AG04449 (cell line): ENCODE data around the gene SH3RF2.
A peak's percentile ranks its signal among the peaks of the same experiment; 100 is the strongest.
"Not testable (repeated sequence)": the region's sequence is repeated elsewhere in the genome, so short reads cannot be mapped to it uniquely, and the experiment has no call there.

Experiments used
- CTCF ChIA-PET: fragments of 350-600 bp; formaldehyde crosslinking; extraction: SDS; loops from one replicate; lab custom pipeline; 2021; ENCODE audit warnings: antibody characterized with exemption; lab: Yijun Ruan, JAX
- POLR2A ChIA-PET: fragments of 400-600, 350-600 bp; formaldehyde crosslinking; extraction: SDS; loops from one replicate; lab custom pipeline; 2020; ENCODE audit warnings: antibody characterized with exemption, inconsistent platforms; lab: Yijun Ruan, JAX
- DNase-seq: peaks from one replicate; pipeline ENCODE4 v3.0.0-alpha.2; 2010; ENCODE audit warnings: low read depth, low spot score
- H3K4me3 ChIP-seq: 2 replicates; pipeline ENCODE4 v1.5.1; 2011; ENCODE audit warnings: low read depth, mild to moderate bottlenecking, control low read depth, low read length
- CTCF ChIP-seq: IDR thresholded peaks from one replicate; pipeline ENCODE4 v1.5.1; 2011; ENCODE audit warnings: mild to moderate bottlenecking, moderate library complexity, low read length, control low read depth, inconsistent platforms; ENCODE audit not compliant: insufficient read depth; ENCODE audit errors: missing control alignments

Gene SH3RF2

GRCh38 chr5:146103594-146103993, 167.2 kb downstream of the SH3RF2 start:
- TF ChIP-seq CTCF = no peak
- CTCF ChIA-PET = no interaction called here
- H3K4me3 ChIP-seq = no peak overlapping the region
- DNase-seq = no peak
- POLR2A ChIA-PET = no interaction called here

GRCh38 chr5:146105477-146105876, 169.1 kb downstream of the SH3RF2 start, which contains the start of gene PLAC8L1:
Gene PLAC8L1 (minus strand): TSS chr5:146105577. CDS start chr5:146104311, 1,266 bp downstream.
- POLR2A ChIA-PET = no interaction called here
- no peak for TF ChIP-seq CTCF
- H3K4me3 ChIP-seq = no peak within 1 kb of the TSS
- DNase-seq = no peak
- CTCF ChIA-PET = no interaction called here

GRCh38 chr5:146107901-146108300, 171.5 kb downstream of the SH3RF2 start:
- H3K4me3 ChIP-seq = no peak overlapping the region
- ChIA-PET POLR2A (no interaction called here), CTCF (interaction anchor here (1.0 to 1.2 kb wide), 3 partner anchors 18 to 282 kb away, joined by 3 to 4 read pairs (median 3); no protein-coding TSS in a partner anchor)
- peak; percentile 12 for DNase-seq
- no peak for TF ChIP-seq CTCF

- POLR2A ChIA-PET, H3K4me3 ChIP-seq, DNase-seq: not testable (repeated sequence)
- CTCF ChIA-PET = interaction anchor here (1.0 to 1.6 kb wide), 4 partner anchors 17 to 274 kb away, joined by 3 to 8 read pairs (median 4); no protein-coding TSS in a partner anchor
These were observed 172.5 kb downstream of the SH3RF2 start for GRCh38 chr5:146108870-146109269.

GRCh38 chr5:146109379-146109778, 173.0 kb downstream of the SH3RF2 start:
- no peak for TF ChIP-seq CTCF
- no peak for DNase-seq
- CTCF ChIA-PET = interaction anchor here (1.3 to 1.6 kb wide), 2 partner anchors 21 to 25 kb away, joined by 3 to 8 read pairs; no protein-coding TSS in a partner anchor
- POLR2A ChIA-PET = no interaction called here
- H3K4me3 ChIP-seq = no peak overlapping the region

- CTCF ChIA-PET = no interaction called here
- no peak overlapping the region for H3K4me3 ChIP-seq
- DNase-seq = no peak
- POLR2A ChIA-PET = no interaction called here
- TF ChIP-seq CTCF = no peak
These were observed 175.0 kb downstream of the SH3RF2 start for GRCh38 chr5:146111409-146111808.

- ChIA-PET CTCF (interaction anchor here (0.8 to 1.7 kb wide), 3 partner anchors 15 to 20 kb away, joined by 4 to 8 read pairs (median 5); no protein-coding TSS in a partner anchor), POLR2A (no interaction called here)
- no peak for DNase-seq
- H3K4me3 ChIP-seq = no peak overlapping the region
- TF ChIP-seq CTCF = no peak
These were observed 176.1 kb downstream of the SH3RF2 start for GRCh38 chr5:146112476-146112875.
